Fibroblast of the aortic adventitia (primary cell): Measurements from ENCODE around the gene C19orf38. TPM values are rescaled to one million over a fixed set of nuclear protein-coding genes. Genes with fewer than 3 reads are reported as not detected.

Experiments
- DNase-seq: peaks from one replicate; pipeline ENCODE4 v3.0.0-alpha.2; 2010; ENCODE audit warnings: low read depth
- H3K4me3 ChIP-seq: 2 replicates; pipeline ENCODE4 v1.5.1; 2011; ENCODE audit warnings: low read depth, mild to moderate bottlenecking, control low read depth, low read length, moderate library complexity
- total RNA-seq: library from RNA; depleted of rRNA; stranded (reverse); fragments of >200 nt; gene quantifications from 2 replicates; pipeline ENCODE4 v1.2.3, GENCODE V29; 2012; ENCODE audit warnings: low replicate concordance
- TF ChIP-seq, protein P1 (sequence below): IDR thresholded peaks from 2 replicates; pipeline ENCODE4 v1.5.1; 2011; ENCODE audit warnings: mild to moderate bottlenecking, low read length, control low read depth, inconsistent platforms; ENCODE audit not compliant: insufficient read depth

The C19orf38 gene
- total RNA-seq, 1 donor, result 0.81 TPM

DNA sequence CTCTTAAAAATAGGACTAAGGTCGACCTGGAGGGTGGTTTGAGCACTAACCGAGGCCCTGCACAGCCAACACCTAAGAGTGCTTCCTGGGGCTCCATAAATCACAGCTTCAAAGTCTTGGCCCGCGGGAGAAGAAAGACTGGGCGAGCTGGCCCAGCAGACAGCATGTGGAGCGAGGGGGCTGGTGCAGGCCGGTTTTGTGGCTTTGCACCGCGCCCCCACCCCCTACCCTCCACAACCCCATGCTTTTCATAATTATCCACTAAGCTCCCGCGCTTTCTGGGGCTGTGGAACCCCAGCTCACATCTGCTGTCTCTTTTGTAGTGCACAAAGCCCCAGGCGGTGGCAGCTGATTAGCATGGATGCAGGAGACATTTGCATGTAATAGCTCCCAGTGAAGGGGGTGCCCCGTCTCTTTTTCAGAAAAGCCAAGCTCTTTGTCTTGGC lies 40.2 kb downstream of the C19orf38 start:
- TF ChIP-seq, protein P1, sequence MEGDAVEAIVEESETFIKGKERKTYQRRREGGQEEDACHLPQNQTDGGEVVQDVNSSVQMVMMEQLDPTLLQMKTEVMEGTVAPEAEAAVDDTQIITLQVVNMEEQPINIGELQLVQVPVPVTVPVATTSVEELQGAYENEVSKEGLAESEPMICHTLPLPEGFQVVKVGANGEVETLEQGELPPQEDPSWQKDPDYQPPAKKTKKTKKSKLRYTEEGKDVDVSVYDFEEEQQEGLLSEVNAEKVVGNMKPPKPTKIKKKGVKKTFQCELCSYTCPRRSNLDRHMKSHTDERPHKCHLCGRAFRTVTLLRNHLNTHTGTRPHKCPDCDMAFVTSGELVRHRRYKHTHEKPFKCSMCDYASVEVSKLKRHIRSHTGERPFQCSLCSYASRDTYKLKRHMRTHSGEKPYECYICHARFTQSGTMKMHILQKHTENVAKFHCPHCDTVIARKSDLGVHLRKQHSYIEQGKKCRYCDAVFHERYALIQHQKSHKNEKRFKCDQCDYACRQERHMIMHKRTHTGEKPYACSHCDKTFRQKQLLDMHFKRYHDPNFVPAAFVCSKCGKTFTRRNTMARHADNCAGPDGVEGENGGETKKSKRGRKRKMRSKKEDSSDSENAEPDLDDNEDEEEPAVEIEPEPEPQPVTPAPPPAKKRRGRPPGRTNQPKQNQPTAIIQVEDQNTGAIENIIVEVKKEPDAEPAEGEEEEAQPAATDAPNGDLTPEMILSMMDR, result no peak
- no peak overlapping the region for H3K4me3 ChIP-seq
- DNase-seq, result no peak

DNA sequence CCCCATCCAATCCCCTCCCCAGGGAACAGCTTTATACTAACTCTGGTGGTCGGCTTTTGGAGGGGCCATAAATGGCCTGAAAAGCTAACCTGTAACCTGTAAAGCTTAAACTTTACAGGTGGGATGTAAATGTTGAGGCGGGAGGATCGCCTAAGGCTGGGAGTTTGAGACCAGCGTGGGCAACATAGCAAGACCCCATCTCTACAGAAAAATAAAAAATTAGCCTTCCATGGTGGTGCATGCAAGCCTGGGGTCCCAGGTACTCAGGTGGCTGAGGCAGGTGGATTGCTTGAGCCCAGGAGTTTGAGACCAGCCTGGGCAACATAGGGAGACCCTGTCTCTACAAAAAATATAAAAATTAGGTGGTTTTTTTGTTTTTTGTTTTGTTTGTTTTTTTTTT lies 41.7 kb downstream of the C19orf38 start:
- no peak for DNase-seq
- no peak overlapping the region for H3K4me3 ChIP-seq
- TF ChIP-seq, protein P1, result no peak

DNA sequence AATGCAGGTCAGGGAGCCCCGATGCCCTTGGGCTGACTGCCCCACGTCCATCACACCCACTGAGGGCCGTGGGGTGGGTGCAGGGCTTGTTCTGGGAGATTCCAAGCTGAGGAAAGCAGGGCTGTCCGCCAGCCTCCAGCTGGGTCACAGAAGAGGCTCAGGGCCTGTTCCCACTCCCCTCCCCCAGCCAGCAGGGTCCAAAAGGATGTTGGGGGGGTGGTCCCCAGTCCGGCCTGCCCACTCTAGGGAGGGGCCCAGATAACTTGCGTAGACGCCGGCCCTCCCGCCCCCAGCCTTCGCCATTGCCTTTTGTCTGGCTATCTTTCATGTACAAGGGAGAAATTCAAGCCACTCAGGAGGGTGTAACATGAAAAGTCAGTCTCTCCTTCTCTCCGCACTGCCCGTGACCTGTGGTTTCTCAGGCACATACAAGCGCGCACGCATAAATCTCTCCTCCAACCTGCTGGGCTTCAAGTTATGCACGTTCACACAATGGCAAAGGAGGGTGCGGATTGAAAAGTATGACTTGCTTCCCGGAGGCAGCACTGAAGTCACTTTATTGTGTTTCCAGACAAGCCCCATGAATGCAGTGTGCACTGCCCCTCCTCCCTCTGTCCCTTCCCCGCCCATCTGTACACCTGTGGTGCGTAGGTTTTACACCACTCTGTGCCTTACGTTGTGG lies 43.3 kb downstream of the C19orf38 start:
- H3K4me3 ChIP-seq, result no peak overlapping the region
- peak; percentile 38 for DNase-seq
- TF ChIP-seq, protein P1, result no peak

DNA sequence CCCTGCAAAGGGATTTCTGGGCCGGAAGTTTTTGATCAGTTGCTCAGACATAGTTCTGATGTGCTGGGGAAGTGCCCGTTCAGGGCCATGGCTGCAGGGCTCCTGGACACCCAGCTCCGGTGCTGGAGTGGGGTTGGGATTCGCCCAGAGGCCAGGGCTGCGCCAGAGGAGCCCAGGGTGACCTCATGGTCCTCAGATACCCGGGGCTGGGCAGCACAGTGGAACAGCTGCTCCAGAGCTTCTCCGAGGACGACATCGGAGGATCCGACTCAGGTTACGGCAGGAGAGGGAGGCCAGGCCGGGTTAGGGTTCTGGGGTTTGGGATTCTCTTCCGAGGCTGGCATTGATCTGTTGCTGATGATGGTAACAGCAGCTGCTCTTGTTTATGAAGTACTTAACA lies 44.0 kb downstream of the C19orf38 start:
- no peak for DNase-seq
- TF ChIP-seq, protein P1, result no peak
- no peak overlapping the region for H3K4me3 ChIP-seq

DNA sequence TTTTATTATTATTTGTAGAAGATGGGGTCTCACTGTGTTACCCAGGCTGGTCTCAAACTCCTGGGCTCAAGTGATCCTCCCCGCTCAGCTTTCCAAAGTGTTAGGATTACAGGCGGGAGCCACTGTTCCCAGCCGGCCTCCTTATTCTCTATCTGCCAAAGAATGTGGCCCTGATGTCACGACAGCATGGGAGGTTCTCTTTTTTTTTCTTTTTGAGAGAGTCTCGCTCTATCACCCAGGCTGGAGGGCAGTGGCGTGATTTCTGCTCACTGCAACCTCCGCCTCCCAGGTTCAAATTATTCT lies 46.6 kb downstream of the C19orf38 start:
- TF ChIP-seq, protein P1, result no peak
- H3K4me3 ChIP-seq, result no peak overlapping the region
- DNase-seq, result no peak

DNA sequence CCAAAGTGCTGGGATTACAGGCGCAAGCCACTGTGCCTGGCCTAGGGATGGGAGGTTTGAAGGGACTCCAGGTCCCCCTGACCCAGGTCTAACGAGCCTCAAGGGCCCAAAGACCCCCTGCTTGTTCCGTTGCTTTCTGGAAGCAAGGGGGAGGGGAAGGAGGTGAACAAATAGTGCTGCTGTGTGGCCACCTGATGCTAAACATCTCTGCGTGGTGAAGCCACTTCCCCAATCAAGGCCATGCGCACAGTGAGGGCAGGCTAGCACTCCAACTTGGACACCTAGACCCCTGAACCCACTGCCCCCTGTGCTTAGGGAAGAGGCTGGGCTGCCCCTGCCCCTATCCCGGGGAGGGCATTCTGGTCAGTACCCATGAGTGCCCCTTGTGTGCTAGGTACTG lies 47.1 kb downstream of the C19orf38 start:
- no peak for DNase-seq
- TF ChIP-seq, protein P1, result no peak
- H3K4me3 ChIP-seq, result no peak overlapping the region

DNA sequence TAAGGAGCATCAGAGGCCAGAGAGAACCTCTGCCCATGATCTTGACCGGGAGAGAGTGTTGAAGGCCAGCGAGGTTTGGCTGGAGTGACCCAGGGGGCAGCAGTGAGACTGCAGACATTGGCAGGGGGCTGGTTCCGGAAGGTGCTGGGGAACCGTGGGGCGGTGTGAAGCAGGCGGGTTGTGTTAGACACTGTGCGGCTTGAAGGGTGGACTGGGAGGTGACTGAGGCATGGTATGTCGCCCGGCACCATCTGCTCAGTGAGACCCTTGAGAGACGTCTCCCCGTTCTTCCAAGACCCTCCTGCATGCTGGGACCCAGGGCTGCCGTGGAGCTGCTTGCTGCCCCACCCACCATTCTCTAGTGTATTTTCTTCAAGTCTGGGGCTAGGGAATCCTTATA lies 47.7 kb downstream of the C19orf38 start:
- TF ChIP-seq, protein P1, result peak; percentile 13
- no peak for DNase-seq

More for the DNA sequence above, 47.7 kb downstream of the C19orf38 start:
- no peak overlapping the region for H3K4me3 ChIP-seq
